Measurements from ENCODE around the gene PNPLA7. TPM values are rescaled to one million over a fixed set of nuclear protein-coding genes. Genes with fewer than 3 reads are reported as not detected.

The PNPLA7 gene
- total RNA-seq, 4 donors from 2014 or later, result 4.5 to 10.5 (median 9.4) TPM

GRCh38 chr9:137486545-137487453 is 63.4 kb downstream of the PNPLA7 start:
- in situ Hi-C loops (cut with MboI; ENCODE audit: low sequenced_read_pairs in 4 of 4), result no loop called here
- ATAC-seq, result no peak
- no peak overlapping the region for H3K27ac ChIP-seq
- intact Hi-C loops (cut with DNase I; ENCODE audit: low total_unique reads), result no loop called here
- peaks cover 0 to 3% of the 10 kb centered on the region in 2 donors for H3K4me1 ChIP-seq
- H3K4me3 ChIP-seq, result no peak overlapping the region
- no peaks in the 10 kb centered on the region for H3K9me3 ChIP-seq
- no peak for TF ChIP-seq CTCF (IDR thresholded peaks at IDR 0.05 in 4 of 5, conservative IDR thresholded peaks at IDR 0.05 in 1 of 5)
- no peak for TF ChIP-seq POLR2A (IDR thresholded peaks at IDR 0.05)
- DNase-seq, result no peak
- H3K27me3 ChIP-seq, result no peaks in the 10 kb centered on the region
- H3K36me3 ChIP-seq, result peaks cover 0 to 19% of the 10 kb centered on the region in 2 donors

- Histone ChIP-seq H3K4me3 (no peak overlapping the region), H3K27me3 (no peaks in the 10 kb centered on the region), H3K9me3 (no peaks in the 10 kb centered on the region), H3K27ac (no peak overlapping the region), H3K36me3 (peaks cover 0 to 23% of the 10 kb centered on the region in 2 donors), H3K4me1 (peaks cover 0 to 3% of the 10 kb centered on the region in 2 donors)
- DNase-seq (no peak), ATAC-seq (no peak)
- TF ChIP-seq POLR2A (IDR thresholded peaks at IDR 0.05) (no peak), CTCF (IDR thresholded peaks at IDR 0.05 in 4 of 5, conservative IDR thresholded peaks at IDR 0.05 in 1 of 5) (no peak)
- intact Hi-C loops (cut with DNase I; ENCODE audit: low total_unique reads) (no loop called here), in situ Hi-C loops (cut with MboI; ENCODE audit: low sequenced_read_pairs in 4 of 4) (no loop called here)
Measured at GRCh38 chr9:137486141-137486490, 64.1 kb downstream of the PNPLA7 start.

GRCh38 chr9:137485343-137486140 is 64.7 kb downstream of the PNPLA7 start:
- H3K9me3 ChIP-seq, result no peaks in the 10 kb centered on the region
- H3K4me1 ChIP-seq, result peaks cover 0 to 3% of the 10 kb centered on the region in 2 donors
- DNase-seq (no peak), ATAC-seq (no peak)
- H3K27me3 ChIP-seq, result no peaks in the 10 kb centered on the region
- no peak overlapping the region for H3K27ac ChIP-seq
- no peak overlapping the region for H3K4me3 ChIP-seq
- in situ Hi-C loops (cut with MboI; ENCODE audit: low sequenced_read_pairs in 4 of 4) (no loop called here), intact Hi-C loops (cut with DNase I; ENCODE audit: low total_unique reads) (no loop called here)
- peaks cover 0 to 29% of the 10 kb centered on the region in 2 donors for H3K36me3 ChIP-seq
- TF ChIP-seq POLR2A (IDR thresholded peaks at IDR 0.05) (no peak), CTCF (IDR thresholded peaks at IDR 0.05 in 4 of 5, conservative IDR thresholded peaks at IDR 0.05 in 1 of 5) (no peak)

- no peaks in the 10 kb centered on the region for H3K9me3 ChIP-seq
- peaks cover 0 to 24% of the 10 kb centered on the region in 2 donors for H3K36me3 ChIP-seq
- TF ChIP-seq POLR2A (IDR thresholded peaks at IDR 0.05), result no peak
- TF ChIP-seq CTCF (IDR thresholded peaks at IDR 0.05 in 4 of 5, conservative IDR thresholded peaks at IDR 0.05 in 1 of 5), result no peak
- intact Hi-C loops (cut with DNase I; ENCODE audit: low total_unique reads) (no loop called here), in situ Hi-C loops (cut with MboI; ENCODE audit: low sequenced_read_pairs in 4 of 4) (no loop called here)
- no peak overlapping the region for H3K4me3 ChIP-seq
- DNase-seq (no peak), ATAC-seq (no peak)
- H3K4me1 ChIP-seq, result peaks cover 0 to 3% of the 10 kb centered on the region in 2 donors
- no peaks in the 10 kb centered on the region for H3K27me3 ChIP-seq
- H3K27ac ChIP-seq, result no peak overlapping the region
Measured at GRCh38 chr9:137484551-137485315, 65.5 kb downstream of the PNPLA7 start.

All from gastrocnemius medialis (tissue), 4 donors.